Activated CD8-positive, alpha-beta T cell treated with anti-CD3 and anti-CD28 coated beads for 36 hours (primary cell): Measurements from ENCODE around the gene QRICH1. TPM values are rescaled to one million over a fixed set of nuclear protein-coding genes. Genes with fewer than 3 reads are reported as not detected.

Source experiments
- ATAC-seq: fragments of 200-7000 bp; cut with Tn5 transposase; one replicate; pipeline ENCODE4 v1.10.0; 2021; ENCODE audit warnings: mild to moderate bottlenecking, moderate library complexity
- CTCF ChIA-PET: fragments of 350-600 bp; sonication (Branson Sonifier 250); formaldehyde crosslinking; loops from one replicate; lab custom pipeline; 2021; ENCODE audit warnings: antibody characterized with exemption; lab: Charles Lee
- POLR2A ChIA-PET: fragments of 350-600 bp; sonication (Branson Sonifier 250); formaldehyde crosslinking; loops from one replicate; lab custom pipeline; 2021; ENCODE audit warnings: antibody characterized with exemption; lab: Charles Lee
- DNase-seq: peaks from one replicate; pipeline ENCODE4 v3.0.0-alpha.2; 2020
- H3K27ac Mint-ChIP-seq: one replicate; pipeline ENCODE4 v1.8.0; 2021; ENCODE audit warnings: mild to moderate bottlenecking, mixed read lengths
- H3K27me3 Mint-ChIP-seq: one replicate; pipeline ENCODE4 v1.8.0; 2021; ENCODE audit warnings: mixed read lengths
- H3K36me3 Mint-ChIP-seq: one replicate; pipeline ENCODE4 v1.8.0; 2021; ENCODE audit warnings: low read depth, mixed read lengths
- H3K4me1 Mint-ChIP-seq: one replicate; pipeline ENCODE4 v1.8.0; 2021; ENCODE audit warnings: low read depth, mixed read lengths
- H3K4me3 Mint-ChIP-seq: one replicate; pipeline ENCODE4 v1.8.0; 2021; ENCODE audit warnings: mild to moderate bottlenecking, moderate library complexity, mixed read lengths
- H3K9me3 Mint-ChIP-seq: one replicate; pipeline ENCODE4 v1.8.0; 2021; ENCODE audit warnings: mixed read lengths
- intact Hi-C: fragments of 100-400 bp; cut with micrococcal nuclease; formaldehyde crosslinking; loops from one replicate; pipeline ENCODE4 v1.10.0; 2022
- total RNA-seq, 2 experiments: library from RNA; stranded (reverse); gene quantifications; one replicate each; pipeline ENCODE4 v1.2.3, GENCODE V29; 2021
- TF ChIP-seq, protein P1 (sequence below): fragments of 200-600 bp; IDR thresholded peaks from one replicate; pipeline ENCODE4 v1.8.0; 2022; ENCODE audit warnings: antibody characterized with exemption, mild to moderate bottlenecking

Gene QRICH1
- total RNA-seq, 2 experiments from 2014 or later, result 107 to 112 TPM

DNA sequence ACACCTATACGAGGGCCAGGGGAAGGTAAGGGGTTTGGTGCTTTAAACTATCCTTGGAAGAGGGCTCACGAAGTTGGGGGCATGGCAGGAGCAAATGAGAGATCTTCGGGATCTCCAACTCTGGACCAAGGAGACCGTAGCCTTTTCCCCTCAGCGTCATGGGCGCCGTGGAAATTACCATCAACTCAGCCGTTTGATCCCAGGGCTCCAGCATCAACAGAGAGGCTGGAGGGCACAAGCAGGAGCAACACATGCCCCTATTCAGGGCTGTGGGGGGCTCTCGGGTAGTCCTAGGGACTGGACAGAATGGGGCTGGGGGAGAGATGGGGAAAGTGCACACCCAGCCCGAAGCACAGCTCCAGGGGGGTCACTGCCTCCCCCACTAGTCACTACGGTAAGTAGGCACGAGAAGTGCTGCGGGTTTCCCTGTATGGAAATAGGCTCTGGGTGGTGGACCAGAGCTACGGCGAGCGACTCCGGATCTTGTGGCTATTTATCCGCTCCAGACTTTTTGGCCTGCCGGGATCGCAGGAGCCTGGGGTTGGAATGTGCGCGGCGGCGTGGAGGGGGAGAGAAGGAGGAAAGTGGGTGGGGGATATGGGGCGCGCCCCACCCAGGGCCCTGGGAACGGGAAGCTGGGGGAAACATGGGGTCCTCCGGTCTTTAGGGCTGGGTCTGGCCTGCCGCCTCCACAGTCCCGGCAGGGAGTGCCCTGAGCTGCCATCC, 39.5 kb upstream of the QRICH1 start:
- Mint-ChIP-seq H3K27ac (no peak overlapping the region), H3K4me3 (no peak overlapping the region), H3K27me3 (peaks cover 3% of the 10 kb centered on the region), H3K4me1 (no peaks in the 10 kb centered on the region), H3K9me3 (no peaks in the 10 kb centered on the region), H3K36me3 (no peaks in the 10 kb centered on the region)
- ChIA-PET CTCF (interaction anchor here (1.6 kb wide), 1 partner anchor 39 kb away, joined by 3 read pairs; no protein-coding TSS in a partner anchor), POLR2A (interaction anchor here (0.7 to 1.7 kb wide), 3 partner anchors 9 to 65 kb away, joined by 3 to 6 read pairs (median 4); no protein-coding TSS in a partner anchor)
- ATAC-seq (peak; percentile 27), DNase-seq (no peak)
- intact Hi-C loops, result no loop called here
- TF ChIP-seq, protein P1, sequence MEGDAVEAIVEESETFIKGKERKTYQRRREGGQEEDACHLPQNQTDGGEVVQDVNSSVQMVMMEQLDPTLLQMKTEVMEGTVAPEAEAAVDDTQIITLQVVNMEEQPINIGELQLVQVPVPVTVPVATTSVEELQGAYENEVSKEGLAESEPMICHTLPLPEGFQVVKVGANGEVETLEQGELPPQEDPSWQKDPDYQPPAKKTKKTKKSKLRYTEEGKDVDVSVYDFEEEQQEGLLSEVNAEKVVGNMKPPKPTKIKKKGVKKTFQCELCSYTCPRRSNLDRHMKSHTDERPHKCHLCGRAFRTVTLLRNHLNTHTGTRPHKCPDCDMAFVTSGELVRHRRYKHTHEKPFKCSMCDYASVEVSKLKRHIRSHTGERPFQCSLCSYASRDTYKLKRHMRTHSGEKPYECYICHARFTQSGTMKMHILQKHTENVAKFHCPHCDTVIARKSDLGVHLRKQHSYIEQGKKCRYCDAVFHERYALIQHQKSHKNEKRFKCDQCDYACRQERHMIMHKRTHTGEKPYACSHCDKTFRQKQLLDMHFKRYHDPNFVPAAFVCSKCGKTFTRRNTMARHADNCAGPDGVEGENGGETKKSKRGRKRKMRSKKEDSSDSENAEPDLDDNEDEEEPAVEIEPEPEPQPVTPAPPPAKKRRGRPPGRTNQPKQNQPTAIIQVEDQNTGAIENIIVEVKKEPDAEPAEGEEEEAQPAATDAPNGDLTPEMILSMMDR, result no peak

DNA sequence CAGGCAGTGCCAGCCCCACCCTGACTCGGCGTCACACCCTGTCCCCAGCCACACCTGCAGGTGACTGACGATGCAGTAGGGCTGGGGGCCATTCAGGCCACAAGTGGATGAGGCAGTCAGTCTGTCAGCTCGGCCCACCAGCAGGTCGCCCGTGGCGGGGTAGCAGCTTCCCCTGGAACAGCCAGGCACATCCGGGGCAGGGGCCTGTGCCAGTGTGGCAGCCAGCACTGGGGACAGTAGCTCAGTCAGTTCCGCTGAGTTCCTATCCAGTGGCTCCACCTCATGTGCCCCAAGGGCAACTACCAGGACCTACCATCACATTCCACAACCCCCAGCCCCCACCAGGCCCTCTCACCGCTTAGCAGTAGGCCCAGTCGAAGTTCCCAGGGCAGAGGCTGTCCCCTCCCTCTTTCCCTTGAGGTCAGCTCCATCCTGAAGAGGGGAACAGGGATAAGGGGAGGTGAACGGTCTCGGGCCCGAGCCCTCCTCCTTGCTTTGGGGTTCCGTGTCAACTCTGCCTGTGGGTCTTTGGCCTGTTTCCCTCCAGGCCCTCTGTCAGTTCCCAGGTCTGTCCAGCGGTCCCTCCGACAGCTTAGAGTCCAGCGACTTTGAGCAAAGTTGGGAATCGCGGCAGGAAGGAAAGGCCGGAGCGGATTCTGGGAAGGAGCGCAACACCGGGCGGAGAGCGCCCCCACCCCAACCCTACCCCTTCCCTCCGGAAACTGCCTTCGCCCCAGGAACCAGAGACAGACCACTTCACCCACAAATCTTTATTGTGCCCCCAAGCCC, 38.8 kb upstream of the QRICH1 start, which contains the start of gene LAMB2:
Gene LAMB2 (minus strand): TSS at position 614 of the 789 bp plus-strand sequence. CDS start 183 bp downstream, at position 431.
- no peak within 1 kb of the TSS for H3K27ac Mint-ChIP-seq
- no peaks in the 10 kb centered on the region for H3K9me3 Mint-ChIP-seq
- H3K4me1 Mint-ChIP-seq, result no peaks in the 10 kb centered on the region
- TF ChIP-seq, protein P1, result no peak
- ATAC-seq (no peak), DNase-seq (peak; percentile 6)
- ChIA-PET POLR2A (interaction anchor here (1.5 to 1.7 kb wide), 3 partner anchors 8 to 32 kb away, joined by 4 to 9 read pairs (median 6); partner anchors contain the start of gene USP19), CTCF (interaction anchor here (1.3 to 1.6 kb wide), 2 partner anchors 38 kb away, joined by 3 to 4 read pairs; no protein-coding TSS in a partner anchor)
- H3K27me3 Mint-ChIP-seq, result peaks cover 2% of the 10 kb centered on the region
- no peaks in the 10 kb centered on the region for H3K36me3 Mint-ChIP-seq
- no peak within 1 kb of the TSS for H3K4me3 Mint-ChIP-seq
- intact Hi-C loops, result no loop called here

DNA sequence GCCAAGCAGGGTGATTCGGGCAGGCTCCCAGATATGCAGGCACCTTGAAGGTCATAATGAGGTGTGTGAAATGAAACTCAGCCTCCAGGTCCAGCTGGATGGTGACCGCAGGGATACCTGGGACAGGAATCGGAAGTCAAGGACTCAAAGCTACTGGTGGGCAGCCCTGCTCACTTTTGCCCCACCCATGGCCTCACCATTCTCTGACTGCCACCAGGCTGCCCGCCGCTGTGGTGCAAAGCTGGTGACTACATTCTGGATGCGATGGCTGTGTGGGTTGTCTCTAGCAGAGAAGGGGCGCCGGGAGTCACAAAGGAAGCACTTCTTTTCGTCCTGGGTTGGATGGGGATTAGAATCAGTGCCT, 38.2 kb upstream of the QRICH1 start:
- POLR2A ChIA-PET, result interaction anchor here (1.7 kb wide), 1 partner anchor 11 kb away, joined by 9 read pairs; the partner anchor contains the start of gene USP19
- intact Hi-C loops, result no loop called here
- ATAC-seq, result no peak

DNA sequence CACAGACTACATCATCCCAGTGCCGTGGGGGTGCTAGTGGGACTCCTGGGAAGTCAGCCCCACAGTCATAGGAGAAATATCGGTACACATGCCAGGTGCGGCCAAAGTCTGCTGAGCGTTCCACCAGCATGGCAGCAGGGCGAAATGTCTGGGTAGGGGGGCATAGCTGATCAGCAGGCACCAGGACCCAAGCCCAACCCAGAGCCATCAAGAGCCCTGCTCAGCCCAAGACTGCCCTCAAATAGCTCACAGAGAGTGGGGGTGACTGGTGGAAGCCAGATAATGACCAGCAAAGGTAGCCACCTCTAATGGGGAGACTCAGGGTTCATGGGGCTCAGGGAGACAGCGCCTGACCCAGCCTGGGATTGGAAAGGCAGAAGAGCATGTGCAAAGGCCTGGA, 37.7 kb upstream of the QRICH1 start:
- POLR2A ChIA-PET, result interaction anchor here (1.7 kb wide), 1 partner anchor 11 kb away, joined by 9 read pairs; the partner anchor contains the start of gene USP19
- DNase-seq, result no peak
- H3K4me3 Mint-ChIP-seq, result no peak overlapping the region
- no peak for ATAC-seq
- no peaks in the 10 kb centered on the region for H3K9me3 Mint-ChIP-seq
- no peaks in the 10 kb centered on the region for H3K4me1 Mint-ChIP-seq
- TF ChIP-seq, protein P1, result no peak
- CTCF ChIA-PET, result interaction anchor here (1.3 kb wide), 1 partner anchor 39 kb away, joined by 4 read pairs; no protein-coding TSS in a partner anchor
- intact Hi-C loops, result no loop called here
- H3K36me3 Mint-ChIP-seq, result no peaks in the 10 kb centered on the region
- H3K27ac Mint-ChIP-seq, result no peak overlapping the region
- H3K27me3 Mint-ChIP-seq, result no peaks in the 10 kb centered on the region

More for the DNA sequence above, 38.2 kb upstream of the QRICH1 start:
- Mint-ChIP-seq H3K27ac (no peak overlapping the region), H3K4me3 (no peak overlapping the region), H3K9me3 (no peaks in the 10 kb centered on the region), H3K27me3 (no peaks in the 10 kb centered on the region), H3K36me3 (no peaks in the 10 kb centered on the region), H3K4me1 (no peaks in the 10 kb centered on the region)
- no peak for DNase-seq
- TF ChIP-seq, protein P1, result no peak
- CTCF ChIA-PET, result interaction anchor here (1.3 to 1.6 kb wide), 2 partner anchors 38 kb away, joined by 3 to 4 read pairs; no protein-coding TSS in a partner anchor
